Effector memory CD4-positive, alpha-beta T cell (primary cell): ENCODE measurements around the gene ITIH5.

ENCODE experiments used
- DNase-seq, 3 donors: peaks; one replicate each; pipeline ENCODE4 v3.0.0-alpha.2; 2020
- H3K27ac ChIP-seq: 2 replicates; pipeline ENCODE4 v1.7.0; 2013; ENCODE audit warnings: mild to moderate bottlenecking, low read length, moderate library complexity; ENCODE audit not compliant: insufficient read depth, poor library complexity, severe bottlenecking
- H3K27me3 ChIP-seq: replicated peaks from 2 replicates; pipeline ENCODE4 v1.7.0; 2013; ENCODE audit warnings: mild to moderate bottlenecking, low read length; ENCODE audit not compliant: insufficient read depth, control insufficient read depth, poor library complexity, severe bottlenecking
- H3K36me3 ChIP-seq: 2 replicates; pipeline ENCODE4 v1.7.0; 2013; ENCODE audit warnings: mild to moderate bottlenecking, low read length, moderate library complexity; ENCODE audit not compliant: control insufficient read depth, insufficient read depth
- H3K4me1 ChIP-seq: 2 replicates; pipeline ENCODE4 v1.7.0; 2013; ENCODE audit warnings: low read length, mild to moderate bottlenecking; ENCODE audit not compliant: control insufficient read depth, insufficient read depth, poor library complexity, severe bottlenecking
- H3K4me3 ChIP-seq: 2 replicates; pipeline ENCODE4 v1.7.0; 2013; ENCODE audit warnings: low read length, low read depth, mild to moderate bottlenecking; ENCODE audit not compliant: insufficient read depth, poor library complexity, severe bottlenecking
- H3K9me3 ChIP-seq: 2 replicates; pipeline ENCODE4 v1.7.0; 2013; ENCODE audit warnings: mild to moderate bottlenecking, low read length, moderate library complexity; ENCODE audit not compliant: control insufficient read depth

Gene ITIH5

DNA sequence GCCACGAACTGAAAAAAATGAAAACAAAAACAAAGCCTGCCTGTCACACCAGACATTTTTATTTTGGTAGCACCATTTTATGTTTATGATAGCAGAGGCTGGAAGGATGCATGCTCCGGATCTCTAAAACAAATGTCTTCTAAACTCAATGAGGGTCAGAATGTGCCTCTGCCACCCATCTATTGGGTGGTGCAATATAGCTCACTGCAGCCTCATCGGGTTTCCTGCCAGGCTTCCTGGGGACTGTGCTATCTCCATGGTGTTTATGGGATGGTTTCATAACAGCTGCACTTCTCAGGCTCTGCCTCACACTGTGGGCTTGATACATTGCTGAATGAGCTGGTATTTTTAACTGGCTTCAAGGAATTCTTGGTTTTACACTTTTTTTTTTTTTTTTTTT is 94.4 kb downstream of the ITIH5 start:
- Histone ChIP-seq H3K4me3 (no peak overlapping the region), H3K27ac (no peak overlapping the region), H3K27me3 (no peaks in the 10 kb centered on the region)

DNA sequence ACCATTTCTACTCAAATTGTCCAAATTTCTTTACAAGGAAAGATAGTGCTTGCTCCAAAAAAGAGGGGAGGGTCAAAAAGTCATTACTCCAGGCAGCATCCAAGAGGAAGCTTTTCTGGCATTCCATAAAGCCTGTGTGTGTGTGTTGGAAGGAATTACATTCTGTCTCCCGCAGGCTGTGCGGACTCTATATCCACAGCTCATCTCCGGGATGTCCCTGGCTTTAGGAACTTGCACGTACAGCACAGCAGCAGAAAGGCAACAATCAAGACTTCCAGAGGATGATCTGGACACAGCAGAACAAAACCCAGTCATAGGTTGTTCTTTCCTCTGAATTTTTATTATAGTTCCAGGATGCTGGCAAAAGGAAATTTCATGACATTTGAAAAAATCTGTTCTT is 94.8 kb downstream of the ITIH5 start:
- no peaks in the 10 kb centered on the region for H3K4me1 ChIP-seq
- DNase-seq, result no peak
- H3K9me3 ChIP-seq, result no peaks in the 10 kb centered on the region
- no peak overlapping the region for H3K4me3 ChIP-seq
- no peaks in the 10 kb centered on the region for H3K36me3 ChIP-seq
- no peak overlapping the region for H3K27ac ChIP-seq
- no peaks in the 10 kb centered on the region for H3K27me3 ChIP-seq

More for the DNA sequence above, 94.4 kb downstream of the ITIH5 start:
- Histone ChIP-seq H3K4me1 (no peaks in the 10 kb centered on the region), H3K9me3 (no peaks in the 10 kb centered on the region), H3K36me3 (no peaks in the 10 kb centered on the region)
- no peak for DNase-seq

DNA sequence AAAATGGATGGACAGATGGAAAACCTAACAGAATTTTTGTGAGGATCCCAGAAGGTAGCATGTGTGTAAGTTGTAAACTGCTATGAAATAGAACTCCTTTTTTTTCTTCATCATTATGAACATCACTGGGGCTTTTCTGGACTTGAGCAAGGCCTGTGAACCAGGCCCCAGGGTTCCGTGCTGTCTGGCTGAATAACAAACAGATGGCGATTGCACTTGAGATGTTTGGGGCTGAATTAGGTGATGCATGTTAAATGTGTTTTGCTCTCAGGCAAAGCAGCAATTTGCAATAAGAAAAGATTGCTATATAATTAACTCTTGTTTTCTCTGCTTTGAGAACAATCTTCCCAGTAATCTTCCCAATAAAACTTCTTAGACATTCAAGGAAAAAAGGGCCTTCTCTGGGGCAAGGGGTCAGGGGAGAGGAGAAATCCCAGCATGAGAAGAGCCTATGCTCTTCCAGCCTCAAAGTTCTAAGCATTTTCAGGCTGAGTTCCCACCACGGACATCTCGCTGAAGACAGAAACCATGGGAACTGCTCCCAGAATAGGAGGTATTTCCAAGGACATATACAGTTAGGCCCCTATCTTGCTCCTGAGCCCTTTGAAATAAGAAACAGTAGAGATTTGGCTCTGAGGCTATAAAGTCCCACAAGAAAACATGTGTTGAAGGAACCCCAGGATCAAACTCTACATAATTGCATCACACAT is 98.7 kb downstream of the ITIH5 start:
- Histone ChIP-seq H3K9me3 (no peaks in the 10 kb centered on the region), H3K4me1 (no peaks in the 10 kb centered on the region), H3K4me3 (no peak overlapping the region), H3K36me3 (no peaks in the 10 kb centered on the region), H3K27me3 (no peaks in the 10 kb centered on the region), H3K27ac (no peak overlapping the region)
- no peak for DNase-seq

DNA sequence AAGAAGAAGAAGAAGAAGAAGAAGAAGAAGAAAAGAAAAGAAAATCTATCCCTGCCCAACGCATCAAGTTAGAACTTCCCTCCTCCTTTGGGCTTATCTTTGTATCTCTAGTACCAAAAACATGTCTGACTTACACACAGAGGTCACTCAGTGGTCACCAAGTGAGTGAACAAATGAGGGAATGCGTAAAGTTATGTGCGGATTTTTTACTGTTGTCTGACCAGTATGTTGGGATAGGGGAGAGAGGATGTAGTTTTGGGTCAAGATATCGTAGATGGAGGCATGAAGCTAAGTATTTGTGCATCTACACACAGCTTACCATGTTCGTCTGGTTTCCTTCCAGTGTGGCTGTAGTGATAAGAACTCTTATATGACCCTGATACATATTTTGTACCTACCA is 99.9 kb downstream of the ITIH5 start:
- Histone ChIP-seq H3K27ac (no peak overlapping the region), H3K27me3 (no peaks in the 10 kb centered on the region), H3K36me3 (no peaks in the 10 kb centered on the region), H3K4me3 (no peak overlapping the region), H3K4me1 (no peaks in the 10 kb centered on the region), H3K9me3 (no peaks in the 10 kb centered on the region)
- no peak for DNase-seq

DNA sequence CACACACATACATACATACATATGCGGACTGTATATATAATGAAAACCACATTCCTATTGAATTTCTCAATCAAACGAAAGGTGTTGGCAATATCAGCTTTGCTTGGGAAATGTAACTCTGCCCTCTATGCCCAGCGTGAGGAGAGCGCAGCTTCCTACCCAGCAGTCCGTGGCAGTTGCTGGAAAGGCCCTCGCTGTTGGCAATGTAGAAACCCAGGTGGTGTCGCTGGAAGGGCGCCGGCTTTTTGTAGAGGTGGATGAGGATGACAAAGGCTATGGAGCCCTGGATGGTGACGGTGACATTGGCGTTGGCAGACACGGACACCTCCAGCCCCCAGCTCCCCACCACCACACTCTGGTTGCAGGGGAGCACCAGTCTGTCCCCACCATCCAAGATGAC is 100.9 kb downstream of the ITIH5 start:
- H3K36me3 ChIP-seq, result no peaks in the 10 kb centered on the region
- no peaks in the 10 kb centered on the region for H3K4me1 ChIP-seq
- H3K27me3 ChIP-seq, result no peaks in the 10 kb centered on the region
- H3K27ac ChIP-seq, result no peak overlapping the region
- H3K9me3 ChIP-seq, result no peaks in the 10 kb centered on the region
- DNase-seq, result no peak
- H3K4me3 ChIP-seq, result no peak overlapping the region

DNA sequence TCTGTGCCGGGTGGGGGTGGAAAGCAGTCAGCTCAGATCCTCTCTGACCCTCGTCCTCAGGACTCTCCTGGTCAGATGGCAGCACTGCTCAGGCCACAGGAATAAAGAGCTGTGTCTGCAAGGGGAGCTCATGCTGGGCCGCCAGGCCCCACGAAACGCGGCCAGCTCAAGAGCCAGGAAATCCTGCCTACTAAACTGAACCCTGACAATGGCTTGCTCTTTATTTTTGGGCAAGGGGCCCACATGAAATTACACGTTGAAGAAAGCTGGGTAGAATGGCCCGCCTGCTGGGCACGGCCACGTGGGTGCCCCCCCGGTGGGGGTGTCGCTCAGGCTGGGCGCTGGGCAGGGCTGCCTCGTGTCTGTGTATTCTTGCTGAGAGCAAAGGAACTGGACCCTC is 103.0 kb downstream of the ITIH5 start:
- Histone ChIP-seq H3K27me3 (no peaks in the 10 kb centered on the region), H3K4me3 (no peak overlapping the region), H3K27ac (no peak overlapping the region), H3K36me3 (no peaks in the 10 kb centered on the region), H3K9me3 (no peaks in the 10 kb centered on the region), H3K4me1 (no peaks in the 10 kb centered on the region)
- DNase-seq, result no peak

DNA sequence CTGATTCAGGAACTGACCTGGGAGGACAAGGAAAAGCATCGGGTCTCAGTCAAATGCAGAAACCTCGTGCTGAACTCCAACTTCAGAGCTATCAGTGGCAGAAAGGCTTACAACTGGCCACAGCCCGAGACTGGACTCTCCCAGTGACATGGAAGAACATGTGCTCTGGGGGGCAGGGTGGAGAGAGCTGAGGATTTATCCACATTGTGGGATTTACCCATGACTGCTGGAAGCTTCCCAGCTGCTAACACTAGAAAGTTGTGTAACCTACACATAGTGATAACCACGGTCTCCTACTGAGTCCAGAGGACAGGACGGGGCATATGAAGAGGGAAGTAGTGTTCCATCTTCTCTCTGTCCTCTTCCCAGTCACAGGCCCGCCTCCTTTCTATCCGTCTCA is 103.4 kb downstream of the ITIH5 start:
- no peaks in the 10 kb centered on the region for H3K27me3 ChIP-seq
- H3K4me1 ChIP-seq, result no peaks in the 10 kb centered on the region
- H3K9me3 ChIP-seq, result no peaks in the 10 kb centered on the region
- no peak for DNase-seq
- no peak overlapping the region for H3K4me3 ChIP-seq
- no peak overlapping the region for H3K27ac ChIP-seq
- H3K36me3 ChIP-seq, result no peaks in the 10 kb centered on the region

DNA sequence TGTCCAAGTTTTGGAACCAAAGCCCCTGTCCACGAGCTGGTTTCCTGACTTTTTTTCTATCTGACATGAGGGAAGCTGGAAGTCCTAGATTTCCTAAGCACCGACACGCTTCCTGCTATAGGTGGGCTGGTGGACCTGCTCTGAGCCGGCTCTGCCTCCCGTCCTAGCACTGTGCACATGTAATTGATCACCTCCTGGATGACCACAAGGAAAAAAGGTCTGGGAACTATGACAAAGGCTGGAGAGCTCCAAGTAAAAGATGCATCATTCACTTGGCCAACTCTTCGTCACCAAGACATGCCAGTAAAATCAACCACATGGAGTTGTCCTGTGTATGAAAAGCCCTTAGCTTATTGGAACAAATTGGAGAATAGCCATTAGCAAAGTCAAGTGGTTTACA is 104.8 kb downstream of the ITIH5 start:
- Histone ChIP-seq H3K27me3 (no peaks in the 10 kb centered on the region), H3K27ac (no peak overlapping the region), H3K9me3 (no peaks in the 10 kb centered on the region), H3K4me3 (no peak overlapping the region), H3K4me1 (no peaks in the 10 kb centered on the region), H3K36me3 (no peaks in the 10 kb centered on the region)
- DNase-seq, result no peak

DNA sequence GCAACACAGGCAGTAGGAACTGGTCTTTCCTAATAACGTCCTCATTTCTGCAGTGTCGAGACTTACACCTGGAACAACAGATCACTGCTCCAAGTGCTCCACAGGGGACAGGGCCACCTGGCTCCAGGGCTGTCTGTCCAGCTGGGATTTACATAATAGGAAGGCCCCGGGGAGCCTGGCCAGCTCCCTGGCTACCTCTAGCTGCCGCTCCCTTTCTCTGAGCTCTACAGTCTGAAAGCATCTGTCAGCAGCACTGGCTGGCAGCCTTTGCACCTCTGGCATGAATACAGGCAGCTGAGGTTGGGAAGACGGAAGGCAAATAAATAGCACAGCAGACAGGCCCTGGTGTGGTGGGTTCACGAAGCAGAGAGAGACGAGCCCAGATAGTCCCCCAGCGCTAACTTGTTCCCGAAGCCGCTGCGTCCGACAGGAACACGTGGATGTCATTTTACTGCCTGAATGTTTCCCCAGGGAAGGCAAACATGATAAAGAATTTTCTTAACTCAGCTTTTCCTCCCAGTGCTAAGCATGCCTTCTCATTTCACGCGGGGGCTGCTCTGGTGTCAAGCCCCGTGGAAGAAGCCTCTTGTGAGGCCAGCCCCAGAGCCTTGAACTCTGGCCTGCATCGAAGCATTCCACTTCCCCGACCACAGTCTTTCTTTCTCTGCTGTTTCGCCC is 105.4 kb downstream of the ITIH5 start:
- H3K4me3 ChIP-seq, result no peak overlapping the region

DNA sequence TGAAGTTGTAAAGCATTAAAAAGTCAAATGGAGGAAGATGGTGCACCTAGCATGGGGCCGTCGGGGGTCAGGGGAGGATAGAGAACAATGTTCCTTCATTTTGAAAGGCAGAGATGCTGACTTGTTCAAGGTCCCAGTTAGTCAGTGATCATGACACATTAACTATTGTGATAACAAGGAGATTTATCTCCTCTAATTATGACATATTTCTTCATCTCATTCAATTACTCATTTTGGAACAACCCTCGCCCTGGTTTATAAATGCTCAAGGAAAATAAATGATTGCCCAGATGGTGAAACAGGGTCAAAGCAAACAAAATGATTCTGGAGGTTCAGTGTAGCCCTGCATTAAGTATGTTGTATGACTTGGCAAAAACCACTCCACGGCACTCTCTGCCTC is 106.2 kb downstream of the ITIH5 start:
- no peaks in the 10 kb centered on the region for H3K36me3 ChIP-seq
- no peak for DNase-seq
- H3K27me3 ChIP-seq, result no peaks in the 10 kb centered on the region
- H3K4me3 ChIP-seq, result no peak overlapping the region
- no peaks in the 10 kb centered on the region for H3K9me3 ChIP-seq
- H3K4me1 ChIP-seq, result no peaks in the 10 kb centered on the region
- H3K27ac ChIP-seq, result no peak overlapping the region

More for the DNA sequence above, 105.4 kb downstream of the ITIH5 start:
- DNase-seq, result no peak
- Histone ChIP-seq H3K27me3 (no peaks in the 10 kb centered on the region), H3K4me1 (no peaks in the 10 kb centered on the region), H3K9me3 (no peaks in the 10 kb centered on the region), H3K27ac (no peak overlapping the region), H3K36me3 (no peaks in the 10 kb centered on the region)
